K562 (cell line): ENCODE data around the gene BMP8B. TPM values are rescaled to one million over a fixed set of nuclear protein-coding genes. Genes with fewer than 3 reads are reported as not detected.
A peak's percentile ranks its signal among the peaks of the same experiment; 100 is the strongest.

ENCODE experiments used
- ATAC-seq: fragments of 200-7000 bp; cut with Tn5 transposase; 3 replicates; pipeline ENCODE4 v1.9.1; 2020; ENCODE audit warnings: moderate library complexity
- BruUV-seq: library from RNA; stranded (reverse); fragments of 400-500 nt; replicated peaks from 2 replicates; lab custom pipeline; 2021; lab: Mats Ljungman, UMichigan
- CTCF ChIA-PET: fragments of 300-600 bp; formaldehyde crosslinking; extraction: SDS; loops from one replicate; lab custom pipeline; 2021; ENCODE audit warnings: low intra/inter-chr PET ratio; lab: Yijun Ruan, JAX
- POLR2A ChIA-PET: fragments of 300-600, 350-650 bp; sonication (Branson Sonifier 250); formaldehyde crosslinking; extraction: SDS; loops from one replicate; lab custom pipeline; 2021; ENCODE audit warnings: antibody characterized with exemption, inconsistent platforms; lab: Yijun Ruan, JAX
- DNase-seq, 4 experiments: peaks; one replicate each; pipeline versions ENCODE4 v3.0.0 to v3.0.0-alpha.2; 2011 to 2018; ENCODE audit warnings: low spot score in 3 of 4, mixed read lengths in 3 of 4; ENCODE audit errors: extremely low read depth in 1 of 4
- FAIRE-seq: peaks from 2 replicates; lab custom pipeline; 2011; peaks lifted over from hg19 to GRCh38; lab: Jason Lieb, UNC
- H2AFZ ChIP-seq: 2 replicates; pipeline ENCODE4 v1.6.0; 2011; ENCODE audit warnings: low read depth, low read length, control low read depth, inconsistent platforms
- H3K27ac ChIP-seq: fragments of 200-600 bp; 3 replicates; pipeline ENCODE4 v1.8.0; 2011; ENCODE audit warnings: low read depth, mild to moderate bottlenecking, control low read depth, inconsistent platforms, low read length, moderate library complexity, mixed read lengths; ENCODE audit errors: extremely low read depth
- H3K27me3 ChIP-seq, 2 experiments: fragments of 300-600 bp in 1 of 2; 2 replicates in 1 of 2; 3 replicates in 1 of 2; pipeline versions ENCODE4 v1.6.0 to v1.8.0; 2011; ENCODE audit warnings: inconsistent platforms in 2 of 2, low read length in 2 of 2, mild to moderate bottlenecking in 1 of 2, mixed read lengths in 1 of 2, moderate library complexity in 1 of 2; ENCODE audit not compliant: control insufficient read depth in 2 of 2, insufficient read depth in 2 of 2
- H3K36me3 ChIP-seq: fragments of 300-600 bp; 3 replicates; pipeline ENCODE4 v1.8.0; 2011; ENCODE audit warnings: mild to moderate bottlenecking, low read length, inconsistent platforms; ENCODE audit not compliant: control insufficient read depth, insufficient read depth
- H3K4me1 ChIP-seq, 2 experiments: fragments of 200-600 bp in 1 of 2; replicated peaks in 1 of 2; 2 replicates in 1 of 2; 3 replicates in 1 of 2; pipeline versions ENCODE4 v1.5.1 to v1.8.0; 2011; ENCODE audit warnings: inconsistent platforms in 2 of 2, low read length in 2 of 2, mild to moderate bottlenecking in 1 of 2, mixed read lengths in 1 of 2, moderate library complexity in 1 of 2; ENCODE audit not compliant: control insufficient read depth in 2 of 2, insufficient read depth in 2 of 2
- H3K4me2 ChIP-seq: 2 replicates; pipeline ENCODE4 v1.6.1; 2011; ENCODE audit warnings: low read length, control low read depth, inconsistent platforms, mixed read lengths; ENCODE audit not compliant: insufficient read depth
- H3K4me3 ChIP-seq: fragments of 200-600 bp; sonication (generic), shearing (Covaris generic); 2 replicates; pipeline ENCODE4 v1.5.1; 2016; ENCODE audit warnings: control low read depth, inconsistent platforms
- H3K79me2 ChIP-seq: fragments of 200-600 bp; 3 replicates; pipeline ENCODE4 v1.8.0; 2011; ENCODE audit warnings: low read length, inconsistent platforms; ENCODE audit not compliant: control insufficient read depth, insufficient read depth
- H3K9ac ChIP-seq, 2 experiments: 2 replicates each; pipeline versions ENCODE4 v1.6.0 to v1.6.1; 2011; ENCODE audit warnings: low read depth in 2 of 2, low read length in 2 of 2, control low read depth in 1 of 2, inconsistent platforms in 1 of 2, mild to moderate bottlenecking in 1 of 2, mixed read lengths in 1 of 2; ENCODE audit not compliant: insufficient read depth in 1 of 2
- H3K9me1 ChIP-seq: one replicate; pipeline ENCODE4 v1.6.0; 2011; ENCODE audit warnings: inconsistent platforms, mild to moderate bottlenecking, low read length, moderate library complexity; ENCODE audit not compliant: control insufficient read depth, insufficient read depth
- H3K9me3 ChIP-seq: replicated peaks from 2 replicates; pipeline ENCODE4 v1.5.1; 2011; ENCODE audit warnings: low read depth, low read length, inconsistent platforms; ENCODE audit not compliant: control insufficient read depth, insufficient read depth
- H4K20me1 ChIP-seq: replicated peaks from 2 replicates; pipeline ENCODE4 v1.6.1; 2011; ENCODE audit warnings: low read length, inconsistent platforms, mixed read lengths; ENCODE audit not compliant: control insufficient read depth, insufficient read depth
- E2F1 ChIP-seq: sonication (generic); formaldehyde crosslinking; IDR thresholded peaks from 2 replicates; pipeline ENCODE4 v1.8.1; 2023; ENCODE audit warnings: mild to moderate bottlenecking, missing genetic modification reagents, moderate library complexity
- NFE2 ChIP-seq: IDR thresholded peaks from 2 replicates; pipeline ENCODE4 v1.6.1; 2014; ENCODE audit warnings: antibody characterized with exemption, low read depth
- PRPF4 ChIP-seq: fragments of 200-400 bp; formaldehyde crosslinking; IDR thresholded peaks from one replicate; pipeline ENCODE4 v1.6.1; 2017; ENCODE audit warnings: low read length, low read depth, mild to moderate bottlenecking; ENCODE audit not compliant: insufficient read depth, poor library complexity, severe bottlenecking
- RBFOX2 ChIP-seq: fragments of 200-400 bp; formaldehyde crosslinking; IDR thresholded peaks from 2 replicates; pipeline ENCODE4 v1.6.1; 2017; ENCODE audit warnings: low read depth, mild to moderate bottlenecking, low read length, moderate library complexity
- WGBS: fragments of 100-300 bp; shearing (Covaris generic); methylation state at CpG from one replicate; pipeline ENCODE4 v1.1.6; 2016; ENCODE audit warnings: low coverage, mixed read lengths; ENCODE audit not compliant: insufficient coverage; ENCODE audit errors: missing lambda C conversion rate; 5-methylcytosine and 5-hydroxymethylcytosine counted together
- in situ Hi-C: fragments of 300-500 bp; cut with MboI; formaldehyde crosslinking; loops from 4 replicates; pipeline ENCODE4 v1.15.0; 2018; ENCODE audit warnings: inconsistent platforms, mixed read lengths
- intact Hi-C: fragments of 100-400 bp; cut with micrococcal nuclease; formaldehyde crosslinking; loops from 2 replicates; pipeline ENCODE4 v1.14.2; 2022
- polyA plus RNA-seq, 8 experiments: library from polyadenylated mRNA; depleted of rRNA in 4 of 8; stranded (reverse) in 5 of 8; unstranded in 3 of 8; fragments of >200 nt; fragmentation: Nextera tagmentation in 2 of 8; fragmentation: Illumina TruSeq in 1 of 8; extraction: Ambion mirVana in 2 of 8; extraction: Trizol in 1 of 8; gene quantifications; 2 replicates each; pipeline versions ENCODE4 v1.2.1 to v1.2.3, GENCODE V29; 2011 to 2014; ENCODE audit warnings: inconsistent platforms in 1 of 8, missing spikeins in 1 of 8
- total RNA-seq, 7 experiments: library from RNA; depleted of rRNA in 6 of 7; stranded (reverse); fragments of >200 nt in 6 of 7; fragmentation: Illumina TruSeq in 2 of 7; extraction: Trizol in 2 of 7; gene quantifications; 2 replicates each; pipeline versions ENCODE4 v1.2.1 to v1.2.3, GENCODE V29; 2011 to 2021; ENCODE audit warnings: low replicate concordance in 1 of 7

BMP8B gene
- total and polyA plus RNA-seq, 9 of the 15 experiments (the other 6 are each of a cell fraction or from before 2014, with no cell fraction given): 0.03 to 0.33 (median 0.14) TPM

GRCh38 chr1:39751595-39751994 lies 37.1 kb downstream of the BMP8B start:
- H3K4me3 ChIP-seq: no peak overlapping the region
- no peaks in the 10 kb centered on the region for H3K27me3 ChIP-seq
- no peak overlapping the region for H3K4me2 ChIP-seq
- FAIRE-seq (no peak), DNase-seq (no peak), ATAC-seq (no peak)
- no peaks in the 10 kb centered on the region for H3K9me1 ChIP-seq
- ChIA-PET CTCF (no interaction called here), POLR2A (interaction anchor here (0.6 to 2.0 kb wide), 5 partner anchors 8 to 129 kb away, joined by 3 to 5 read pairs (median 3); no protein-coding TSS in a partner anchor)
- no TSS peak for BruUV-seq
- in situ Hi-C loops (no loop called here), intact Hi-C loops (no loop called here)
- H4K20me1 ChIP-seq: no peaks in the 10 kb centered on the region
- H3K36me3 ChIP-seq: peaks cover 97% of the 10 kb centered on the region
- H3K9me3 ChIP-seq: no peaks in the 10 kb centered on the region
- no peaks in the 10 kb centered on the region for H3K79me2 ChIP-seq
- no peak overlapping the region for H2AFZ ChIP-seq
- WGBS: 98% methylated on average over 7 of the region's 7 CpGs
- no peak overlapping the region for H3K27ac ChIP-seq
- TF ChIP-seq PRPF4: no peak
- no peak for TF ChIP-seq NFE2
- TF ChIP-seq, all 486 proteins: peak for 0
- Histone ChIP-seq H3K4me1 (peaks cover 0 to 4% of the 10 kb centered on the region in 2 experiments; a peak in 1 of 5 replicates), H3K9ac (no peak overlapping the region)

GRCh38 chr1:39745016-39745670 lies 43.5 kb downstream of the BMP8B start:
- H4K20me1 ChIP-seq: no peaks in the 10 kb centered on the region
- intact Hi-C loops (no loop called here), in situ Hi-C loops (no loop called here)
- no peak overlapping the region for H3K4me2 ChIP-seq
- POLR2A ChIA-PET: interaction anchor here (1.0 to 1.5 kb wide), 2 partner anchors 10 kb away, joined by 3 to 5 read pairs; no protein-coding TSS in a partner anchor
- H3K27me3 ChIP-seq: no peaks in the 10 kb centered on the region
- FAIRE-seq (no peak), ATAC-seq (no peak), DNase-seq (no peak)
- H3K79me2 ChIP-seq: peaks cover 8% of the 10 kb centered on the region; the same call in 2 of the 3 replicates
- TF ChIP-seq RBFOX2: peak; percentile 35; the same call in 1 of the 2 replicates
- no peak for TF ChIP-seq E2F1 (CRISPR knock-in tag)
- no peak overlapping the region; a peak in 2 of 4 replicates for H3K9ac ChIP-seq
- H3K9me1 ChIP-seq: no peaks in the 10 kb centered on the region
- H2AFZ ChIP-seq: no peak overlapping the region
- no peak overlapping the region for H3K27ac ChIP-seq
- no peaks in the 10 kb centered on the region for H3K9me3 ChIP-seq
- peaks cover 3% of the 10 kb centered on the region in 2 experiments; a peak in 2 of 5 replicates for H3K4me1 ChIP-seq
- CTCF ChIA-PET: no interaction called here
- H3K4me3 ChIP-seq: no peak overlapping the region
- WGBS: 91% methylated on average over 16 of the region's 16 CpGs
- no TSS peak for BruUV-seq
- H3K36me3 ChIP-seq: peaks cover 95% of the 10 kb centered on the region
